ENCODE data around the gene RAB35. TPM values are rescaled to one million over a fixed set of nuclear protein-coding genes. Genes with fewer than 3 reads are reported as not detected.

Gene RAB35
- total RNA-seq, 2 donors from 2014 or later: 53.3 to 64.9 TPM

- Mint-ChIP-seq H3K27ac (peak overlapping the region; percentile 86), H3K4me3 (peak overlapping the region; percentile 86)
- no peak for ATAC-seq
Observed at GRCh38 chr12:120109570-120110267, 6.8 kb downstream of the RAB35 start.

GRCh38 chr12:120106151-120106550 lies 10.4 kb downstream of the RAB35 start:
- Mint-ChIP-seq H3K4me3 (no peak overlapping the region), H3K36me3 (ENCODE audit: low read depth) (peaks cover 2% of the 10 kb centered on the region), H3K27me3 (no peaks in the 10 kb centered on the region), H3K27ac (no peak overlapping the region), H3K4me1 (peaks cover 31% of the 10 kb centered on the region)
- ATAC-seq (no peak), DNase-seq (no peak)
- H3K9me3 ChIP-seq (ENCODE audit: control insufficient read depth, low read length, poor library complexity, severe bottlenecking): no peaks in the 10 kb centered on the region

More at GRCh38 chr12:120109570-120110267, 6.8 kb downstream of the RAB35 start:
- Mint-ChIP-seq H3K27me3 (no peaks in the 10 kb centered on the region), H3K4me1 (peaks cover 46% of the 10 kb centered on the region), H3K36me3 (ENCODE audit: low read depth) (peaks cover 4% of the 10 kb centered on the region)
- no peaks in the 10 kb centered on the region for H3K9me3 ChIP-seq (ENCODE audit: control insufficient read depth, low read length, poor library complexity, severe bottlenecking)
- DNase-seq: no peak

GRCh38 chr12:120103371-120103770 lies 13.2 kb downstream of the RAB35 start:
- no peaks in the 10 kb centered on the region for H3K9me3 ChIP-seq (ENCODE audit: control insufficient read depth, low read length, poor library complexity, severe bottlenecking)
- DNase-seq (no peak), ATAC-seq (no peak)
- H3K4me1 Mint-ChIP-seq: peaks cover 18% of the 10 kb centered on the region
- H3K36me3 Mint-ChIP-seq (ENCODE audit: low read depth): peaks cover 2% of the 10 kb centered on the region
- H3K27me3 Mint-ChIP-seq: no peaks in the 10 kb centered on the region
- peak overlapping the region; percentile 16 for H3K27ac Mint-ChIP-seq
- no peak overlapping the region for H3K4me3 Mint-ChIP-seq

- Mint-ChIP-seq H3K27me3 (no peaks in the 10 kb centered on the region), H3K4me1 (peaks cover 18% of the 10 kb centered on the region), H3K27ac (peak overlapping the region; percentile 16), H3K4me3 (no peak overlapping the region), H3K36me3 (ENCODE audit: low read depth) (peaks cover 2% of the 10 kb centered on the region)
- ATAC-seq (no peak), DNase-seq (no peak)
- no peaks in the 10 kb centered on the region for H3K9me3 ChIP-seq (ENCODE audit: control insufficient read depth, low read length, poor library complexity, severe bottlenecking)
Observed at GRCh38 chr12:120103044-120103338, 13.6 kb downstream of the RAB35 start.

GRCh38 chr12:120102189-120103043 lies 14.1 kb downstream of the RAB35 start:
- Mint-ChIP-seq H3K36me3 (ENCODE audit: low read depth) (no peaks in the 10 kb centered on the region), H3K27me3 (no peaks in the 10 kb centered on the region), H3K4me3 (peak overlapping the region; percentile 78), H3K27ac (peak overlapping the region; percentile 60), H3K4me1 (peaks cover 18% of the 10 kb centered on the region)
- H3K9me3 ChIP-seq (ENCODE audit: control insufficient read depth, low read length, poor library complexity, severe bottlenecking): no peaks in the 10 kb centered on the region
- ATAC-seq (no peak), DNase-seq (no peak)

- DNase-seq (no peak), ATAC-seq (no peak)
- no peaks in the 10 kb centered on the region for H3K9me3 ChIP-seq (ENCODE audit: control insufficient read depth, low read length, poor library complexity, severe bottlenecking)
- peak overlapping the region; percentile 78 for H3K4me3 Mint-ChIP-seq
- peak overlapping the region; percentile 60 for H3K27ac Mint-ChIP-seq
- H3K4me1 Mint-ChIP-seq: peaks cover 18% of the 10 kb centered on the region
- H3K36me3 Mint-ChIP-seq (ENCODE audit: low read depth): no peaks in the 10 kb centered on the region
- no peaks in the 10 kb centered on the region for H3K27me3 Mint-ChIP-seq
Observed at GRCh38 chr12:120101617-120102016, 14.9 kb downstream of the RAB35 start.

- DNase-seq (no peak), ATAC-seq (no peak)
- Mint-ChIP-seq H3K27me3 (no peaks in the 10 kb centered on the region), H3K27ac (peak overlapping the region; percentile 60), H3K36me3 (ENCODE audit: low read depth) (no peaks in the 10 kb centered on the region), H3K4me1 (peaks cover 18% of the 10 kb centered on the region), H3K4me3 (peak overlapping the region; percentile 78)
- no peaks in the 10 kb centered on the region for H3K9me3 ChIP-seq (ENCODE audit: control insufficient read depth, low read length, poor library complexity, severe bottlenecking)
Observed at GRCh38 chr12:120101182-120101581, 15.4 kb downstream of the RAB35 start.

- no peaks in the 10 kb centered on the region for H3K36me3 Mint-ChIP-seq (ENCODE audit: low read depth)
- peak overlapping the region; percentile 9 for H3K4me3 Mint-ChIP-seq
- no peak for DNase-seq
- H3K27me3 Mint-ChIP-seq: no peaks in the 10 kb centered on the region
- peak overlapping the region; percentile 60 for H3K27ac Mint-ChIP-seq
- ATAC-seq: no peak
- no peaks in the 10 kb centered on the region for H3K9me3 ChIP-seq (ENCODE audit: control insufficient read depth, low read length, poor library complexity, severe bottlenecking)
- H3K4me1 Mint-ChIP-seq: peaks cover 18% of the 10 kb centered on the region
Observed at GRCh38 chr12:120100630-120101029, 15.9 kb downstream of the RAB35 start.

- DNase-seq (no peak), ATAC-seq (no peak)
- Mint-ChIP-seq H3K4me3 (peak overlapping the region; percentile 12), H3K36me3 (ENCODE audit: low read depth) (no peaks in the 10 kb centered on the region), H3K27ac (peak overlapping the region; percentile 60), H3K4me1 (peaks cover 15% of the 10 kb centered on the region), H3K27me3 (no peaks in the 10 kb centered on the region)
- no peaks in the 10 kb centered on the region for H3K9me3 ChIP-seq (ENCODE audit: control insufficient read depth, low read length, poor library complexity, severe bottlenecking)
Observed at GRCh38 chr12:120099738-120100137, 16.8 kb downstream of the RAB35 start.

GRCh38 chr12:120098756-120099470 lies 17.6 kb downstream of the RAB35 start:
- H3K4me3 Mint-ChIP-seq: no peak overlapping the region
- H3K27me3 Mint-ChIP-seq: no peaks in the 10 kb centered on the region
- H3K9me3 ChIP-seq (ENCODE audit: control insufficient read depth, low read length, poor library complexity, severe bottlenecking): no peaks in the 10 kb centered on the region
- peak overlapping the region; percentile 60 for H3K27ac Mint-ChIP-seq
- DNase-seq (no peak), ATAC-seq (no peak)
- H3K36me3 Mint-ChIP-seq (ENCODE audit: low read depth): no peaks in the 10 kb centered on the region
- H3K4me1 Mint-ChIP-seq: peaks cover 16% of the 10 kb centered on the region

GRCh38 chr12:120096671-120097202 lies 19.8 kb downstream of the RAB35 start:
- H3K9me3 ChIP-seq (ENCODE audit: control insufficient read depth, low read length, poor library complexity, severe bottlenecking): no peaks in the 10 kb centered on the region
- Mint-ChIP-seq H3K4me1 (peaks cover 14% of the 10 kb centered on the region), H3K27ac (peak overlapping the region; percentile 45), H3K36me3 (ENCODE audit: low read depth) (no peaks in the 10 kb centered on the region), H3K27me3 (no peaks in the 10 kb centered on the region), H3K4me3 (peak overlapping the region; percentile 12)
- no peak for DNase-seq
- ATAC-seq: no peak

GRCh38 chr12:120095736-120096135 lies 20.8 kb downstream of the RAB35 start:
- Mint-ChIP-seq H3K27ac (no peak overlapping the region), H3K27me3 (no peaks in the 10 kb centered on the region), H3K36me3 (ENCODE audit: low read depth) (peaks cover 3% of the 10 kb centered on the region), H3K4me1 (peaks cover 12% of the 10 kb centered on the region), H3K4me3 (no peak overlapping the region)
- ATAC-seq (no peak), DNase-seq (no peak)
- no peaks in the 10 kb centered on the region for H3K9me3 ChIP-seq (ENCODE audit: control insufficient read depth, low read length, poor library complexity, severe bottlenecking)

- Mint-ChIP-seq H3K4me3 (no peak overlapping the region), H3K27me3 (no peaks in the 10 kb centered on the region), H3K27ac (peak overlapping the region; percentile 47), H3K4me1 (peaks cover 9% of the 10 kb centered on the region), H3K36me3 (ENCODE audit: low read depth) (peaks cover 3% of the 10 kb centered on the region)
- DNase-seq: no peak
- no peak for ATAC-seq
- H3K9me3 ChIP-seq (ENCODE audit: control insufficient read depth, low read length, poor library complexity, severe bottlenecking): no peaks in the 10 kb centered on the region
Observed at GRCh38 chr12:120095331-120095730, 21.2 kb downstream of the RAB35 start.

All from T-helper 17 cell (primary cell).